ENCODE data around the gene ATXN1. TPM values are rescaled to one million over a fixed set of nuclear protein-coding genes. Genes with fewer than 3 reads are reported as not detected.

Gene ATXN1
- total and polyA plus RNA-seq, 7 donors, result 1.3 to 50.9 (median 21.6) TPM

DNA sequence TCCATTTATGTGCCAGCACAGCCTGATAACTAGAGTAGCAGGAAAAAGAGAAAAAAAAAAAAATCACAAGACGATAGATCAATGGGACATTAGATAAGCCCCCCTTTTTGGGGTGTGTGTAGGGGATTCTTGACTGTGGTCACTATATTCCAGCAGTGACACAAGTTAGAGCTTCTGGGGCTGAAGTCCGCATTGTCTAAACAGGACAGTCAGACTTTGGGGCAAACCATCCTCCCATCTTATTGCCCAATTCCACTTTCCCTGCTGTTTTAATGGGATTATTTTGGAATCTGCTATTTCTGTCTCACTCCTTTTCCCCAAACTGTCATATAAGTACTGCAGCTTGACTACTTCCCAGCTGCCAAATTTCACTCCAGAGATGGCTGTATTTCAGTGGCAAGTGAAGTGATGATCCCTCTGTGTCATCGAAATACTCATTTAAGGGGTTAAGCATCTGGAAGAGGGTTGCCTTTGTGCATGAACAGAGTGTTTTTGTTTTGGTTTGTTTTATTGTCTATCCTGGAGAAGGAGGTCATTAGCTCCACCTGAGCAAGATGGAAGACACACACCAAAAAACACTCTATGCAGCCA is 182.5 kb downstream of the ATXN1 start:
- Histone ChIP-seq H3K9me3 (no peaks in the 10 kb centered on the region), H3K4me1 (peaks cover 10% of the 10 kb centered on the region), H3K27me3 (ENCODE audit: insufficient read depth in 3 of 3, low read length in 2 of 3) (no peaks in the 10 kb centered on the region), H3K4me3 (no peak overlapping the region), H3K27ac (no peak overlapping the region), H3K36me3 (ENCODE audit: insufficient read depth in 1 of 2, low read depth in 1 of 2) (no peaks in the 10 kb centered on the region)
- intact Hi-C loops (cut with DNase I), result no loop called here
- WGBS, 3 donors, result 78 to 84% (median 81%) methylated on average over 3 of the region's 3 CpGs
- ATAC-seq (no peak), DNase-seq (no peak)
- TF ChIP-seq CTCF (IDR thresholded peaks at IDR 0.05), result no peak

DNA sequence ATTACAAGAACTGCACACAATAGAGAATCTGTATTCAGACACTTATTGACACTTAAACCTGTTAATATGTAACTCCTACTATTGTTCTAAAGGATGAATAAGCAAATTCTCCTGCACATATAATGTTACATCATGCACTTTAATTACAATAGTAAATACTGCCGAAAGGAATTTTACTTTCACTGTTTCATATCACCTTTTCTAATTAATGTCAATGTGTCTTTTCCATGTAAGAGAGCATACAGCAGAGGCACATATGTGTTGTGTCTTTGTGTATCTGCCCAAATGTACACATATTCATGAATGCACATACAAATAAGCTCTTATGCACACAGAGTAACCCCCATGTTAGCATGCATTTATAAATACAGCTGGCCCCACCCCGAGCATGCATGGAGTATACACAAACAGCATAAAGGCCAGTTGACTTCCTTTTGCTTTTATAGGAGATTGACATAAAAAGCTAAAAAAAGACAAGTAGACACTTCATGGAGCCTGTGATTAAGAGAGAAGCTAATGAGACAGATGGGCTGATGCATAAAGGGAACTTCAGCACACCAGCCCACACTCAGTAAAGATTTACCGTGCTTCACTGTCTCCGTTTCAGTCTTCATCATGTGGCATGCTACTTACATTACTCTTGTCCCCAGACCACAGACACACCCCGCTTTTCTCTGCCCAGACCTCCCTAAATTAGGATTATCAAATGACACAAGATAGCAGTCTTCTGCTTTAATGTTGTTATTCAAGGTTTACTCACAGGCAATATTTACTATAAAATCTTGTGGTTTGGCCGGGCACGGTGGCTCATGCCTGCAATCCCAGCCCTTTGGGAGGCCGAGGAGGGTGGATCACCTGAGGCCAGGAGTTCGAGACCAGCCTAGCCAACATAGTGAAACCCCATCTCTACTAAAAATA is 184.6 kb downstream of the ATXN1 start:
- DNase-seq (no peak), ATAC-seq (peak in 3 of 4 donors; percentile 65 to 78 (median 72))
- WGBS, 3 donors, result 66 to 88% (median 71%) methylated on average over 9 of the region's 9 CpGs
- Histone ChIP-seq H3K36me3 (ENCODE audit: insufficient read depth in 1 of 2, low read depth in 1 of 2) (no peaks in the 10 kb centered on the region), H3K4me3 (no peak overlapping the region), H3K27ac (no peak overlapping the region), H3K27me3 (ENCODE audit: insufficient read depth in 3 of 3, low read length in 2 of 3) (no peaks in the 10 kb centered on the region), H3K4me1 (no peaks in the 10 kb centered on the region), H3K9me3 (no peaks in the 10 kb centered on the region)
- intact Hi-C loops (cut with DNase I), result no loop called here
- no peak for TF ChIP-seq CTCF (IDR thresholded peaks at IDR 0.05)

- ATAC-seq, result no peak
- no peak for DNase-seq
- Histone ChIP-seq H3K36me3 (ENCODE audit: insufficient read depth in 1 of 2, low read depth in 1 of 2) (no peaks in the 10 kb centered on the region), H3K27me3 (ENCODE audit: insufficient read depth in 3 of 3, low read length in 2 of 3) (no peaks in the 10 kb centered on the region), H3K27ac (no peak overlapping the region), H3K4me3 (no peak overlapping the region), H3K9me3 (no peaks in the 10 kb centered on the region), H3K4me1 (no peaks in the 10 kb centered on the region)
- WGBS, 3 donors, result 95 to 100% (median 98%) methylated on average over 2 of the region's 2 CpGs
- intact Hi-C loops (cut with DNase I), result no loop called here
- TF ChIP-seq CTCF (IDR thresholded peaks at IDR 0.05), result no peak
These were observed 185.6 kb downstream of the ATXN1 start for GRCh38 chr6:16575655-16576054.

DNA sequence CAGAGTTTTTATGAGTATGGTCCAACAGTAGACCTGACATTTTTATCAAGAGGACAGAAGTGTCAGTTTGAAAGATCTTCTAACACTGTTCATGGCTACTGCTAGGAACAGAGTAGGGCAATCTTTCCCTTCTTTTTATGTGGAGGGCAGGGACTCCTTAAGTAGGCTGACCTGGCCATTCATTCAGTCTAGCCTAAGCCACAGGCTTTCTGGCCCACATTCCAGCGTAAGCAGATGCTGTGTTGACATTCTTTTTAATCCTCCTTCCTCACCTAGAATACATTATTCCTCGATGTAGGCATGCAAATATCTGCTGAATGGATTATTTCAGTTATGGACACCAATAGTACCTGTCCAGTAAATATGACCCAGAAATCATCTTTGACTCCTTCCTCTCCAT is 188.3 kb downstream of the ATXN1 start:
- H3K4me3 ChIP-seq, result no peak overlapping the region
- ATAC-seq (no peak), DNase-seq (no peak)
- no peak for TF ChIP-seq CTCF (IDR thresholded peaks at IDR 0.05)
- H3K27ac ChIP-seq, result no peak overlapping the region
- no peaks in the 10 kb centered on the region for H3K9me3 ChIP-seq
- H3K36me3 ChIP-seq (ENCODE audit: insufficient read depth in 1 of 2, low read depth in 1 of 2), result no peaks in the 10 kb centered on the region
- WGBS, 3 donors, result 76 to 91% (median 79%) methylated on average over 2 of the region's 2 CpGs
- intact Hi-C loops (cut with DNase I), result no loop called here
- no peaks in the 10 kb centered on the region for H3K4me1 ChIP-seq
- no peaks in the 10 kb centered on the region for H3K27me3 ChIP-seq (ENCODE audit: insufficient read depth in 3 of 3, low read length in 2 of 3)

Data from psoas muscle (tissue), 8 donors.